ENCODE data around the gene GAB2. TPM values are rescaled to one million over a fixed set of nuclear protein-coding genes. Genes with fewer than 3 reads are reported as not detected.

The GAB2 gene
- total and polyA plus RNA-seq, 2 experiments from 2014 or later = 4.9 to 10.2 TPM

DNA sequence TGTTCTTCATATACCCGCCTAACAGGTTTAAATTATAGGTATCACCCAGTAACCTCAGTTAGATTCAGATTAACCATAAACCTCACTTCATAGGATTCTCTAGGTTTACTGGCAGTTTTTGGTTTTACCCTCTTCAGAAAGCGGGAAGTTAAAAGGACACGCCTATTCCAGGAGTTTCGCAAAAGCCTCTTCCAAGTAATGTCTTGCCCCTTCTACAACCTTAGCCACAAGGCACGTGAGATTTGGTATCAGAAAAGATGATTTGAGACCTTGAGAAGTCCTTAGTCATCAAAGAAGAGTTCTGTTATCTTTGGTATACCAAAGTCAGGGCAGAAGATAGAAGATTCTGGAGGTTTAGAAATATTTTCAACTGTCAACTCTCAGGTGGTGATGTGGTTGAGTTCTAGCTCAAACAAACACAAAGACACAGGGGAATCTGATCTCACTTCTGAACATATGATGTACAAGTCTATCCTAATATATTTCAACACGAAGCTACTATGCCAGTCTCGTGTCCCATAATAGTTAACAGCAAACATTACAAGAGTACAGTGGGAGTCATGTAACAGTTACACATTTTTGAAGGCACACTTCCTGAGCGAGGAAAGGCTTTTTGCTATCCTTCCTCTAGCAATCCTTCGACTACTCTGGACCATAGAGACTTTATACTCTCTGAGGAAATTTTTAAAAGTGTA lies 125.4 kb downstream of the GAB2 start:
- Histone ChIP-seq H3K36me3 (replicated peaks; ENCODE audit: insufficient read depth, low read depth) (no peaks in the 10 kb centered on the region), H4K20me1 (ENCODE audit: insufficient read depth, poor library complexity, severe bottlenecking) (no peaks in the 10 kb centered on the region), H3K4me1 (ENCODE audit: insufficient read depth) (peaks cover 25% of the 10 kb centered on the region), H3K27ac (no peak overlapping the region), H3K79me2 (peaks cover 46% of the 10 kb centered on the region), H3K9me2 (replicated peaks; ENCODE audit: insufficient read depth) (no peaks in the 10 kb centered on the region), H2AFZ (no peak overlapping the region), H3K4me2 (no peak overlapping the region), H3K9me3 (ENCODE audit: low read depth) (no peaks in the 10 kb centered on the region), H3K4me3 (no peak overlapping the region), H3K27me3 (no peaks in the 10 kb centered on the region)
- TF ChIP-seq, protein P1, sequence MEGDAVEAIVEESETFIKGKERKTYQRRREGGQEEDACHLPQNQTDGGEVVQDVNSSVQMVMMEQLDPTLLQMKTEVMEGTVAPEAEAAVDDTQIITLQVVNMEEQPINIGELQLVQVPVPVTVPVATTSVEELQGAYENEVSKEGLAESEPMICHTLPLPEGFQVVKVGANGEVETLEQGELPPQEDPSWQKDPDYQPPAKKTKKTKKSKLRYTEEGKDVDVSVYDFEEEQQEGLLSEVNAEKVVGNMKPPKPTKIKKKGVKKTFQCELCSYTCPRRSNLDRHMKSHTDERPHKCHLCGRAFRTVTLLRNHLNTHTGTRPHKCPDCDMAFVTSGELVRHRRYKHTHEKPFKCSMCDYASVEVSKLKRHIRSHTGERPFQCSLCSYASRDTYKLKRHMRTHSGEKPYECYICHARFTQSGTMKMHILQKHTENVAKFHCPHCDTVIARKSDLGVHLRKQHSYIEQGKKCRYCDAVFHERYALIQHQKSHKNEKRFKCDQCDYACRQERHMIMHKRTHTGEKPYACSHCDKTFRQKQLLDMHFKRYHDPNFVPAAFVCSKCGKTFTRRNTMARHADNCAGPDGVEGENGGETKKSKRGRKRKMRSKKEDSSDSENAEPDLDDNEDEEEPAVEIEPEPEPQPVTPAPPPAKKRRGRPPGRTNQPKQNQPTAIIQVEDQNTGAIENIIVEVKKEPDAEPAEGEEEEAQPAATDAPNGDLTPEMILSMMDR (IDR thresholded peaks at IDR 0.05; ENCODE audit: poor library complexity) = no peak
- TF ChIP-seq EZH2phosphoT487 (IDR thresholded peaks at IDR 0.05; ENCODE audit: low read depth, severe bottlenecking, unreplicated experiment) (no peak), EZH2 (IDR thresholded peaks at IDR 0.05; ENCODE audit: borderline replicate concordance) (no peak)
- DNase-seq (ENCODE audit: low spot score) = no peak
- WGBS (ENCODE audit: low lambda C conversion rate, missing lambda C conversion rate) = 77% methylated on average over 9 of the region's 9 CpGs

DNA sequence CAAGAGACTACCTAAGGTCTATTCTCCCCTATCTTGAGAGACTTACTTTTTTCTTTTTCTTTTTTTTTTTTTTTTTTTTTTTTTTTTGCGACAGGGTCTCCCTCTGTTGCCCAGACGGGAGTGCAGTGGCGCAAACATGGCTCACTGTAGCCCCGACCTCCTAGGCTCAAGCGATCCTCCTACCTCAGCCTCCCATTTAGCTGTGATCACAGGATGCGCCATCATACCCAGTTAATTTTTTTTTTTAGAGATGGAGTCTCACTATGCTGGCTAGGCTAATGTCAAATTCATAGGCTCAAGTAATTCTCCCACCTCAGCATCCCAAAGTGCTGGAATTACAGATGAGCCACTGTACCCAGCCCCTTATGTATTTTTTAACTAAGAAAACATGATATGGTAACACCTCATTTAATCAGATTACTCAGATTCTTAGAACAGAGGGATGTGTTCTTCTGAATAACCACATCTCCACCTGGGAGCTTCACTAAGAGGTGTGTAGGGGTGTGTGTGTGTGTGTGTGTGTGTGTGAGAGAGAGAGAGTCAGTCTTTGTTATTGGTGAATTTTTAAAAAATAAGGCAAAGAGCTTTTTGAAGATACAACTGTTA lies 126.0 kb downstream of the GAB2 start:
- Histone ChIP-seq H3K27me3 (no peaks in the 10 kb centered on the region), H3K79me2 (peaks cover 46% of the 10 kb centered on the region), H3K4me3 (no peak overlapping the region), H3K9me2 (replicated peaks; ENCODE audit: insufficient read depth) (no peaks in the 10 kb centered on the region), H3K4me2 (no peak overlapping the region), H3K4me1 (ENCODE audit: insufficient read depth) (peaks cover 21% of the 10 kb centered on the region), H2AFZ (no peak overlapping the region), H3K9me3 (ENCODE audit: low read depth) (no peaks in the 10 kb centered on the region), H3K27ac (no peak overlapping the region), H3K36me3 (replicated peaks; ENCODE audit: insufficient read depth, low read depth) (no peaks in the 10 kb centered on the region), H4K20me1 (ENCODE audit: insufficient read depth, poor library complexity, severe bottlenecking) (no peaks in the 10 kb centered on the region)
- TF ChIP-seq, protein P1 (IDR thresholded peaks at IDR 0.05; ENCODE audit: poor library complexity) = no peak
- TF ChIP-seq EZH2phosphoT487 (IDR thresholded peaks at IDR 0.05; ENCODE audit: low read depth, severe bottlenecking, unreplicated experiment) = no peak
- TF ChIP-seq EZH2 (IDR thresholded peaks at IDR 0.05; ENCODE audit: borderline replicate concordance) = no peak
- WGBS (ENCODE audit: low lambda C conversion rate, missing lambda C conversion rate) = 96% methylated on average over 5 of the region's 6 CpGs
- no peak for DNase-seq (ENCODE audit: low spot score)

DNA sequence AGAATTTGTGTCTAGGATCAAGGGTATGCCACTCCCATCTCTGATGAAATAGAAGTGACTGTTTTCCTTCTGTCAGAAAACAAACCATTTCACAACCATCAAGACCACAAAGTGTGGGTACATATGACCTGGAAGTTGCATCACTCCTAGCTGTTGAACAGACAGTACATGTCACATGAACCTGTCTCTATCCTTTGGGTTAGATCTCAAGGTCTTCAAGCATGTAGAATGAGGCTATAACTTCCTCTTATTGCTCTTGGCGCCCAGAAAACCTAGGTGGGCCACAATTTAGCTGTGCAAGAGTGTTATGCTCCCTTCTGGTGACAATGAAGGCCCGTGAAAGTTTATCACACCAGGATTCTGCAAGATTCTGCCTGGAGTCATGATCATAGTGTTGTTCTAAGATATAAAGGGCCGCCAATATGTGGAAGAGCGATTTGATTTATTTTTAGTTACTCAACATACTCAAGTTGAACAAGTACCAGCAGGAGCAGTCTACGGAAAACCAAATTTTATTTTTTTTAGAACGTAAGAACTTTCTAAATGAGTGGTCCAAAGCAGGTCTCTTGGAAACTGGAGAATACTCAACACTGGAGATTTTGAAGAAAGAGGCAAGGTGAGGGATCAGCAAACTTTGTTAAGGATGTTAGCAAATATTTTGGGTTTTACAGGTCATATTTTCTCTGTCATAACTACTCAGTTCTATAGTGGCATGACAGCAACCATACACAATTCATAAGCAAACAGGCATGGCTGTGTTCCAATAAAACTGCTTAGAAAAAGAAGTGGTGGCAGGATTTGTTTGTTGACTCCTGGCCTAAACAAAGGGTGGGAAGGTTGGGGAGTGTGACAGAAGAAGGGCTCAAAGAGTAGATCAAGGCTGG lies 127.1 kb downstream of the GAB2 start:
- Histone ChIP-seq H3K9me2 (replicated peaks; ENCODE audit: insufficient read depth) (no peaks in the 10 kb centered on the region), H3K9me3 (ENCODE audit: low read depth) (no peaks in the 10 kb centered on the region), H3K79me2 (peaks cover 52% of the 10 kb centered on the region), H3K27me3 (no peaks in the 10 kb centered on the region), H3K4me3 (no peak overlapping the region), H3K27ac (peak overlapping the region; percentile 61), H2AFZ (no peak overlapping the region), H4K20me1 (ENCODE audit: insufficient read depth, poor library complexity, severe bottlenecking) (no peaks in the 10 kb centered on the region), H3K4me1 (ENCODE audit: insufficient read depth) (peaks cover 11% of the 10 kb centered on the region), H3K36me3 (replicated peaks; ENCODE audit: insufficient read depth, low read depth) (no peaks in the 10 kb centered on the region), H3K4me2 (no peak overlapping the region)
- DNase-seq (ENCODE audit: low spot score) = peak; percentile 50
- TF ChIP-seq, protein P1 (IDR thresholded peaks at IDR 0.05; ENCODE audit: poor library complexity) = no peak
- TF ChIP-seq EZH2 (IDR thresholded peaks at IDR 0.05; ENCODE audit: borderline replicate concordance) = no peak
- TF ChIP-seq EZH2phosphoT487 (IDR thresholded peaks at IDR 0.05; ENCODE audit: low read depth, severe bottlenecking, unreplicated experiment) = no peak
- 94% methylated on average over 6 of the region's 6 CpGs for WGBS (ENCODE audit: low lambda C conversion rate, missing lambda C conversion rate)

Measured in hepatocyte (in vitro differentiated cells).